ENCODE results near the gene PTPRG.
"Not testable (repeated sequence)": the region's sequence is repeated elsewhere in the genome, so short reads cannot be mapped to it uniquely, and the experiment has no call there.

PTPRG gene

DNA sequence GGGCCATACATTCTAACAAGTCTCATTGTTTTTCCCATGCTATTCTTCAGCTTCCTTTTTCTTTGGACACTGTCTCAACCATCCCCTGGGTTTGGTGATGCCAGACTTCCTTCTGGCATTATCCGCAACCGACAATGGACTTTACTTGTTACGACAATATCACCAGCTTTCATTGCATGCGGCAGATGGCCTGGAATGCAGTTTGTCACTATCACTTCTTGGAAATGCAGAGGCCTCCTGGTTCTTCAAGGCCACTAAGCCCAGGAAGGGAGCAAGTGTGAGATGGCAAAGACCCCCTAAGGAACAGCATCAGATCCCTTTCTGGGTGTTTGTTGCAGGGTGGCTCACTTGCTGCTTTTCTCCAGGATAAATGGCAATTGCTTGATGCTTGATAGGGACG, 128.6 kb downstream of the PTPRG start:
- DNase-seq, result no peak

DNA sequence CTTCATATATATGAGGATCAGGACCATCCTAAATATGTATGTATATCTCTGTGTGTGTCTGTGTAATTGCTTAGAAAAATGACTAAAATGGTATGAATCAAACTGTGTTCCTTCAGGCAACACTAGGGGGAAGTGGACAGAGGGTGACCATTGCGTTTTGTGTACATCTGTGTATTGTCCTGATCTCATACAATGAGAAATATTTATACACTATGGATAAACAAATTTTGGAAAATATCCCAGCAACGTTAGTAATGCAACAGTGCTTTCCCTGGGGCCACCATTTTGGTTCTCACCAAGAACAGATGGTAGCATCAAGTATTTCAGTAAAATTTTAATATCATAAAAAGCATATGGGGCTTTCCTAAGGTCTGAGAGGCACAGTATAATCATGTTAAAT, 130.1 kb downstream of the PTPRG start:
- no peak for DNase-seq

DNA sequence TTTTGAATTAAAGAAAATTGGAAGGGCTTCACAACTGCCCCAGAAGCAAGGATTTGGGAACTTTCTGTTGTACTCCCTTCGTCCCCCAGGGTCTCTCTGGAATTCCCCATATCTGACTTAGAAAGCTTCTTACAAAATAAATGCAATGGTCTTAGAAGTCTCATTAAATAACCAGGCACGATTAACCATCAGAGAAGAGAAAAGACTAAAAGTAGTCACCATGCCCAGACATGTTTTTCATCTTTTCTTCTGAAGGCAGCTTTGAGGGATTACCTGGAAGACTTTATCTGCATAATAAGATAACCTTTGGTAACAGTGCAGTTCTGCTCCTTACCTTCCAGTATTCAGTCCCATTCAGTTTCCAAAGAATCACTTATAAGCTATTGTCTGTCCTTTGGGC, 135.9 kb downstream of the PTPRG start:
- no peak for DNase-seq

DNA sequence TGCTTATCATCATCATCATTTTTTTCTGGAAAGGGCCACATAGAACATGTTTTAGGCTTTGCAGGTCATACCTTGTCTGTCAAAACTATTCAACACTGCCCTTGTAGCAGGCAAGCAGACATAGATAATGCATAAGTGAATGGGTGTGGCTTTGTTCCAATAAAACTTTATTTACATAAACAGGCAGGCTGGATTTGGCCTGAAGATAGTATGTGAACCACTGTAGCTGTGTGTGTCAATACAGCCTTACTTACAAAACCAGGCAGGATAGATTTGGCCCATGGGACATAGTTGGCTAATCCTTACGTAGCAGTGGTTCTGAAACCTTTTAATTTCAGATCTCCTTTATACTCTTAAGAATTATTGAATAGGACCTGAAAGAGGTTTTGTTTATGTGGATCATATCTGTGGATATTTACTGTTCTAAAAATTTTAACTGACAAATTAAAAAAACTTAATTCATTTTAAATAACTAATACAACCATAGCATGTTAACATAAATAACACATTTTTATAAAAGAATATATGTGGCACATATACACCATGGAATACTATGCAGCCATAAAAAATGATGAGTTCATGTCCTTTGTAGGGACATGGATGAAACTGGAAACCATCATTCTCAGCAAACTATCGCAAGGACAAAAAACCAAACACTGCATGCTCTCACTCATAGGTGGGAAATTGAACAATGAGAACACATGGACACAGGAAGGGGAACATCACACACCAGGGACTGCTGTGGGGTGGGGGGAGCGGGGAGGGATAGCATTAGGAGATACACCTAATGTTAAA, 137.1 kb downstream of the PTPRG start:
- DNase-seq, result not testable (repeated sequence)

DNA sequence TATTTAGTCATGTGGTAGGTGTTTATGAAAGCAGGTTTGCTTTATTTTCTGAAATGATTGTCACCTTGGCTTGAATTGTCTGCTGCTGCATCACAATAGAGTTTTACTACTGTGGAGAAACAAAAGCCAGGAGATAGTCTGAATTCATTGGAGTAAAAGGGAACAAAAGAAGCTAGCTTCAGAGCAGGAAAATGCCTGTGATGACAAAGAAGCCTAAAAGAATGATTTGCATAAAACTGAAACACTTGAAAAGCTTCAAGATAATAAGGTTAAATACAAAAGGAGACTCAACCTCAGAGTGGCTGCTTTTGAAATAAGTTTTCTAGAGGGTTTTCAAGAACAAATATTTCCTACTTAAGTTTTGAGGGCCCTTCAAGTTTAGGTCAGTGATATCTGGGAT, 138.3 kb downstream of the PTPRG start:
- DNase-seq, result no peak

DNA sequence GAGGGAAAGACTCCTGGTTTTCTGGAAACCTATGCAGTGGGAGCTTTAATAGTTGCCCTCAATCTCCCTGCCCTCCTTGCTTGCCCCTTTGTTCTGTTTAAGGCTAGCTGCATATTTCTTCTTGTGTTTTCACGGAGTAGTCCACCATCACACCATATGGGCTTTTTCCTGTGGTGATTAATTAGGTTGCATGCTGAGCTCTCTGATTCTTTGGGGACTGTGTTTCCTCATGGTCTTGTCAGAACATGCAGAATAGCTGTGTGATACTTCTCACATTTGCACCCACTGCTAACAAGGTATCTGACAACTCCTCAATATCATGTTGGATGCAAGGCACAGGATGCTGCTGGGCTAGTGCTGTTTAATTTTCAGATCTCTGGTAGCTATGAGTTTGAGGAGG, 139.6 kb downstream of the PTPRG start:
- DNase-seq, result no peak

DNA sequence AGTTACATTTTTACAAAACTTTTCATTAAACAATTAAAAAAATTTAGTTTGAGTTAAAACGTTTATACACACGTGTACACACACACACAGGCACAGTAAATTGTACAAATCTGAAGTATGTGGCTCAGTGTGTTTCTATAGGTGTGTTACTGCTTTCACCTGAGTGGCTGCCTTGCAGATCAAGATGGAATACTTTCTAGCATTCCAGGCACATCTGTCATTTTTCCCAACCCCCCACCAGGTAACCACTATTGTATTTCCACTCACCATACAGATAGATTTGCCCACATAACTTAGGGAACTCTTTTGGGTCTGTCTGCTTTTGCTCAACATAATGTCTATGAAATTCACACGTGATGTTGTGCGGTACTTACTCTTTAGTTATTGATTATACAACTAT, 141.1 kb downstream of the PTPRG start:
- no peak for DNase-seq

DNA sequence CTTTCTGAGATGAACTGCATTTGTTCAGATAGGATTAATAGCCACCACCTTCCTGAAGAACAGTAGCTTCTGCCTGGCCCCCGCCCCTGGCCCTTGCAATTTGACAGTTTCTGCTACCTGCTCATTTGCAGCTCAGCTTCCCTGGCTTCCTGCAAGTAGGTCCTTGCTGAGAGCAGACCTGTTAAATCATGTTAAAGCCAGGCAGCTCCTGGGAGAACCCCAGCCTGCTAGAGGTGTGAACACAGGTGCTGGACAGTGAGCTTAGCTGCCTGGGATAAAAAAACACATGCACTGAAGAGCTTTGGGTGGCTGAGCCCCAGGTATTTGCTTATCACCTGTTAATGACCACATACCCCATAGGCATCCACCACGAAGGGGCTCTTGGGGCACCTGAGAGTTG, 143.4 kb downstream of the PTPRG start:
- DNase-seq, result no peak

DNA sequence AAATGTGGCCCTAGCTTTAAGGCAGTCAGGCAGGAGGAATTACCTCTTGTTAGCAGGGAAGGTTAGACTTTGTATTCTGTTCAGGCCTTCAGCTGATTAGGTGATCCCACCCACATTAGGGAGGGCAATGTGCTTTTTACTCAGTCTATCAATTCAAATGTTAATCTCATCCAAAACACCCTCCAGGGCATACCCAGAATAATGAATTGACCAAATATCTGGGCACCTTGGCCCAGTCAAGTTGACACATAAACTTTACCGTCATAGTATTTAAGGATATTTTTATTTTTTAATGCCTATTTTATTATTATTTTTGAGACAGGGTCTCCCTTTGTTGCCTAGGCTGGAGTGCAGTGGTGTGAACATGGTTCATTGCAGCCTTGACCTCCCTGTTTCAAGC, 146.1 kb downstream of the PTPRG start:
- no peak for DNase-seq

DNA sequence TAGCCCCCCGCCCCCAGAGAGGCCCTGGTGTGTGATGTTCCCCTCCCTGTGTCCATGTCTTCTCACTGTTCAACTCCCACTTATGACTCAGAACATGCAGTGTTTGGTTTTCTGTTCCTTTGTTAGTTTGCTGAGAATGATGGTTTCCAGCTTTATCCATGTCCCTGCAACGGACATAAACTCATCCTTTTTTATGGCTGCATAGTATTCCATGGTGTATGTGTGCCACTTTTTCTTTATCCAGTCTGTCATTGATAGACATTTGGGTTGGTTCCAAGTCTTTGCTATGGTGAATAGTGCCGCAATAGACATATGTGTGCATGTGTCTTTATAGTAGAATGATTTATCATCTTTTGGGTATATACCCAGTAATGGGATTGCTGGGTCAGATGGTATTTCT, 149.5 kb downstream of the PTPRG start:
- not testable (repeated sequence) for DNase-seq

DNA sequence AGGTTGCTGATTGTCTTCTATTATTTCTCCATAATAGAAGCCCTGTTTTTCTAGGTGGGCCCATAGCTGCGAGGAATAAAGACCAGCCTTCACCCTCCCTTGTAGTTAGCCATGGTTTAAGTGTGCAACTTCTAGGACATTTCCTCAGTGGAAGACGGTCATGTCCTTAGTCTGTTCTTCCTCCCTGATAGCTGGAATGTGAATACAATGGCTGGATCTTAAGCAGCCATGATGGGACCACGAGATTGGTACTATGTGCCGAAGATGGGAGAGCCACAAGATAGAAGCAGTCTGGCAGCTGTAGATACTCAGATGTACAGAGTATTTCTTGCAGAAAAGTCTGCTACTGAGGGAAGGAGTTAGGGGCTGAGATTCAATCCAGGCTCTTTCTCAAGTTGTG, 152.9 kb downstream of the PTPRG start:
- DNase-seq, result no peak

DNA sequence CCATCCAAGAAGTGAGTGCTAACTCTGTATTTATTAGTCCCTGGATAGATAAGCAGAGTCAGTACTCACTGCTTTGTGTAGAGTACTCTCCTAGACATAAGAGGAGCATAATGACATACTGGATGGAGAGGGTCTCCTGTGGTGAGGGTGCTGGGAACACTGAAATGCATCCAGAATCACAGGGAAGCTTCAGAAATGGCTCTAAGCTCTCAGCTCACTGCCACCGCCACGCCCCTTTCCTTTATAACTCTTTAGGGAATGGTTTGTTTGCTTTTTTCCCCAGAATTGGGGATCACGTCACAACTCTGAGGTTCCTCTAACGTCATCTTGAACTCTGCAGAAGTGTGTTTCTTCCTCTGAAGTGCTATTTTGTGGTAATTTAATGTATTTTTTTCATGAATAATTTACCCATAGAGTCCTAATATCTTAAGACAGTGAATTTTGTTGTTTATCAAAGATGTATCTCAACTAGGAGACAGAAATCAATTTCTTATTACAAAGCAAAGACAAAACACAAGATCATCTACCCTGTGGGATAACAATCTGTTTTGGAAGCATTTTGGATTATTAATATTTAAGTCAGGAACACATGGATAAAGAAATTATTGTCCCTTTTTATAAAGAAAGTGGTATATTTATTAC, 154.6 kb downstream of the PTPRG start:
- DNase-seq, result no peak

DNA sequence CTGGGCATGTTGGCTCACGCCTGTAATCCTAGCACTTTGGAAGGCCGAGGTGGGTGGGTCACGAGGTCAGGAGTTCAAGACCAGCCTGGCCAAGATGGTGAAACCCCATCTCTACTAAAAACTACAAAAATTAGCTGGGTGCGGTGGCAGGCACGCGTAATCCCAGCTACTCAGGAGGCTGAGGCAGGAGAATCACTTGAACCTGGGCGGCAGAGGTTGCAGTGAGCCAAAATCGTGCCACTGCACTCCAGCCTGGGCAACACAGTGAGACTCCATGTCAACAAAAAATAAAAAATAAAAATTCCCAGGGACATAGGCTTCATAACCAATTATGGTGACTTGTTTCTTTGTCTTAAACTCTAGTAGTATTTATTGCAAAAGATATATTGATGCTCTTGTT, 155.3 kb downstream of the PTPRG start:
- DNase-seq, result not testable (repeated sequence)

DNA sequence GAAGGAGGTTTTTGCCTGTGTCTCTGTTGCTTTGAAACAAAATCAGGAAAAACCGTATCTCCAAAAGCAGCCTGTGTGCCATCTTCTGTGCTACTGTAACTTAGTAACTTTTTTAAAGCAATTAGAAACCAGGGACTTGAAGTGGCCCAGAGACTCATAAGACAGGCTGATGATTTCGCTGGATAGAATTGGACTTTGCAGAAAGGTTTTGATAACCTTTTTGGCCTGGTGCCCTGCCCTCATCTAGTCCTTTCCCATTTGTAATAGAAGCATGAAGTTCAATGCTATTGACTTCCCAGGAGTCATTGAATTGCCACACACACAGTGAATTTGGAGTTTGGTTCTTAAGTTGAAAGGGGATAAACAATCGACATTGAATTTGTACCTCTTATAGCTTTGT, 157.2 kb downstream of the PTPRG start:
- DNase-seq, result no peak

DNA sequence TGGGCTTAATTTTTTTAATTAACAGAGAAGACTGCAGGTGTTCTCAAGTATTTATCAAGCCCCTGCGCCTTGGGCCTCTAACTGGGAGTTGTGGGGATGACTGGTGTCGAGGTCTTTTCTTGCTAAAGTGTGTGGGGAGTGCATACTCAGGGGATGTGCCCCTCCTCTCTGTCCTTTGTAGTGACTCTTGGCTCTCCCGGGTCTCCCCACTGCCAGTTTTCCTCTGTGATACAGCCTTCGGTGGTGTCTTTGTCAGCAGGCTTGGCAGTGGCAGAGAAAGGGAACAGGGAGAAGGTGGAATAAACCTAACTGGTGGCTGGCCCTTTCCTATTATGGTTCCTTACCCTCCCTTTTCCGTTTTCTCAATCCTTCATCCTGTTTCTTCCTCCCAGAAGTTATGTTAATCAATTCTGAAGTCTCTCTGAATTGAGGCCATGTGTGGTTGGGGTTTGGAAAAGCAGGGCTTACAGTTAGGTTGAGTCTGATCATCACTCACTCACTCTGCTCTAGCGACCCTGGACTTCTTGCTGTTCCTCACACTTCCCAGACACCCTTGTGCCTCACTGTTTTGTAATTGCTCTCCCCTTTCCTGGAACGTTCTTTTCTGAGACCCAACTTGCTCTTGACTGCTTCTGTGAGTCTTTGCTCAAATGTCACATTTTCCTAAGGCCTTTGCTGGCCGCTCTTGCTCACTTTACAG, 158.1 kb downstream of the PTPRG start:
- no peak for DNase-seq

DNA sequence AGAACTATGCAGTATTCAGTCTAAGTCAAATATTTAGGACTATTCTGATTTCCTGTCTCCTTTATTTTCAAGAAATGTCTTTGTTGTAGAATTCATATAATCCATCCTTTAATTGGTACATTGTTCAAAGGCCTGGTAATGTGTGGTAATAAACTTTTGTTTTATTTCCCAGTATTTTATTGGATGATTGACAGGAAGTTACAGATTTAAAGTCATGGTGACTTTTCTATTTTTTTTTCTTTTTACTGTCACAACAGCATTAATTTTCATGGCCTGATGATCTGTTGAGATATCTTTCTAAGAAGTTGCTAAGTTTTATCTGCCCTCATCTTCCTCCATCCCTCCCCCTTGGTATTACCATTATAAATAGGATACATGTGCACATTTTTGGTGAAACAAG, 161.7 kb downstream of the PTPRG start:
- DNase-seq, result no peak

DNA sequence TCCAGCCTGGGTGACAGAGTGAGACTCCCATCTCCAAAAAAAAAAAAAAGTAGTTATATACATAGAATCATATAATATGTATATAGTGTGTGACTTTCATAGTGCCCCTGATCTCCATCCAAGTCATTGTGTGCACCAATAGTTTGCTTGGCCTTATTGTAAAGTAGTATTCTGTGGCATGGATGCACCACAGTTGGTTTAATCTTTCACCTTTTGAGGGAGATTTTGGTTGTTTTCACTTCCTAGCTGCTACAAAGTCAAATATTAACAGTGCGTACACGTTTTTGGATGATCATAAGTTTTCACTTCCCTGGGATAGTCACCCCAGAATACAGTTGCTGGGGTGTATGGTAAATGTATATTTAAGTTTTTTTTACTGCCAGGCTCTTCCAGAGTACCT, 162.8 kb downstream of the PTPRG start:
- DNase-seq, result no peak

DNA sequence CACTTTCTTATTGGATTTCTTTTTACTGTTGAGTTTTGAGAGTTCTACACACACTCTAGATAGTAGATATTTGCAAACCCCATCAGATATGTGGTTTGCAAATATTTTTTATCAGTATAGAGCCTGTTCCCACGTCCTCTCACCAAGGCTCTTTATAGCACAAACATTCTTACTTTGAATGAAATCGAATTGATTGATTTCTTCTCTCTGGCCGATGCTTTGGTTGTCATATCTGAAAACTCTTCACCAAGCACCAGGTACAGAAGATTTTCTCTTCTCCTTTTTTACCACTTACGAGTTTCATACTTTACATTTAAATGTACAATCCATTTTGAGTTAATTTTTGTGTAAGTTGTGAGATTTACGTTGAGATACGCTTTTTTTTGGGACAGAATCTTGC, 163.4 kb downstream of the PTPRG start:
- no peak for DNase-seq

DNA sequence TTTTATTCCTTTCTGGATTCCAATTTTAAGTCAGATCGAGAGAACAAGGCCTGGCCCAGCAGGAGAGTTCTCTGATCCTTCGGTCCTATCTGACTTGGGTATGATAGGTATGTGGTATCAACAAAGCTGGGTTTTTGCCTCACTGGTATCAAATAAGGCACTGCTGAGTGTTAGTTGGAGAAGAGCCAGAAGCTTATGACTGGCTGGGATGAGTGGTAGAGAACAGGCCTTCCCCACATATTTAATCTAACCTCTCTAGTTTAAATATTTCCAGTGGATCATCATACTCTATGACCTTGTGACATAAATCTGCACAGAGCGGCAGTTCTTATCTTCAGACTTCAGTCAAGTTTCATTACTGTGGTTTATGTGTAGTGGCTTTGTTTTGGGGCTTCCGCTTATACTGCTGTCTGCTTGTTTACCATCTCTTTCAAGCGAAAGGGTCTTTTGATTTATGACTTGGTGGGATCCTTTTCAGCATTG, 164.5 kb downstream of the PTPRG start:
- DNase-seq, result no peak

DNA sequence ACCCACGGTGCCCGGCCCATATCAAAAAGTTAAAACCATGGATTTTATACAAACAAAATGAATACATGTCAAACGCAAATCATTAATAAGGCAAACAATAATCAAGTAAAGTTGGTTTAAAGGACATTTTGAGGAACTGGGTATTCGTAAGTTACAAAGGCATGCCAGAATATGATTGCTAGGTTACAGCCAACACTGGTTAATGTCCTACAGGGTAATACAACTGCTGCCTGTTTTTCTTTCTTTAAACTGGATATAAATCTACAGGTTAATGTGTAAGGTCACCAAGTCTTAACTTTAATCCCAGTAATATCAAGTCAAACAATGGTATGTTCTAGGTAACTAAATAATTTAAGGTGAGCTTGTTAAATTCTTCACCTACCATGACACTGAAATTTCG, 166.1 kb downstream of the PTPRG start:
- DNase-seq, result no peak

DNA sequence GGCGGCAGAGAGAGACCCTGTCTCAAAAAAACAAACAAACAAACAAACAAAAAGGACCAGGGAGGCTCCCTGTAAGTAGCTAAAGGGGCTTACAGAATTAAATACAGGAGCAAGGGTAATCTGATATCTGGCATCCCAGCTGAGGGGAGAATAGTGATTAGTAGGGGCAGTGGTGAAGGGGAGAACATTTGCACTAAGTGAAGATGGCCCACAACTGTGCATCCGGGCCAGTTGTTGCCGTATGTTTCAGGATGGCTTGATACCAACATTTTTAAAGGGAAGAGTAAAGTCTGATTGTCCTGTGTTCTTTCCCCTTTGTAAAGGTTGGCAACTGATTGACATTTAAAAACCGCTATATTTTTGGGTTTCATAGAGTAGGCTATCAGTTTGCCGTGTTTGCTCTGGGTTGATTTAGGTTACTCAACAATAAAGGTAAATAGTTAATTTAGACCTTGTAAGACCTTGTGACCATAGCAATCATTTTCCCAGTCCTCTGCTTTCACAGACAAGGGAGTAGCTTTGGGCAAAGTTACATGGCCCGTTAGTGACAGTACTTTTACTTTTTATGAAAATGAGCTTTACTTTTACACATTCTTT, 167.8 kb downstream of the PTPRG start:
- DNase-seq, result no peak

DNA sequence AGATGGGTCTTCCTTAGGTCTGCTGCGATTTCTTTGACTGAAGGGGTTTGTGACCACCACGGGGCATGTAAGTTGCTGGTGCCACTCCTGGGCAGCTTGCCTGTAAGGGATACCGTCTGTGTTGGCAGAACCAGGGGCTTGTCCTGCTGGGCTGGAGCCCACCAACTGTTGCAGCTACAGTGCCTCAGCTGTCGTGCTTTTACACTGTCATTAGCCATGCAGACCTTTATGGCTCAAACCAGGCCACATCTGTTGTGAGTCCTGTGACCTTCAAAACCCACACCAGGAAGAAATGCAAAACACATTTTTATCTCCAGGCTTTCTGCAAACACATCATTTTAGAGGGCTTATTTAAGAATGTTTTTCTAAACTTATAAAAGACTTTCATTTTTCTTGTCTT, 168.7 kb downstream of the PTPRG start:
- no peak for DNase-seq

DNA sequence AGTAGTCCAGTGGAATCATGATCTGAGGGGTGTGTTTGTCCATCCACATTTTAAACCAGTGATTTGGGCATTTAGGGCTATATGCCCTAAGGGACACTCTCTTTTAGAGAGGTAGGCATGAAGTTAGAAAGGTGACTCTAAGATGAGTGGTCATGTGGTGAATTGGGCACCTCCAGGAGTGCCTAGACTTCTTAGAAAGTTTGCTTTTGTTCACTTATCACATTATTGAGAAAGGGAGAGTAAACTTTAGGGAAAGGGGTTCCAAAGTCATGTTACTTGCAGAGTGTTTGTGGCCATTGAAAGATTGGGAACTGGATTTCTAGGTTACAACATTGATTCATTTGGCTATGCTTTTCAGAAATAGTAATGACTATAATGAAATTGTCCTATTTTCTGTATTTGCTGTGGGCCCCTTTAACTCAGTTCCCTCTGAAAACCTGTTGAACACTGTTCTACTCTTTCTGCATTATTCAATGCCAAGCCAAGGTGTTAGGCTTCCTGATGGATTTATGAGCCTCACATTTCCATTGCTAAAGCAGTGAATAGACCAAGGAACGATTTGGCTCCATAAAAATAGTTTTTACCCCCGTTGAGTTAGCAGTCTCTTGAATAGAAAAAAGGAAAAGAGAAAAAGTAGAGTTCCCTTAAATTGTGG, 169.3 kb downstream of the PTPRG start:
- no peak for DNase-seq
